Liver (tissue), 3 donors: ENCODE data around the gene HIC2.
"Not testable (repeated sequence)": the region's sequence is repeated elsewhere in the genome, so short reads cannot be mapped to it uniquely, and the experiment has no call there.

Source experiments
- EGR1 ChIP-seq, 2 donors: IDR thresholded peaks; 2 replicates each; pipeline ENCODE4 v1.6.1; 2016 to 2018; ENCODE audit warnings: antibody characterized with exemption in 2 of 2, low read depth in 2 of 2
- GABPA ChIP-seq, 2 donors: IDR thresholded peaks in 1 of 2; conservative IDR thresholded peaks in 1 of 2; 2 replicates each; pipeline ENCODE4 v1.6.1; 2016; ENCODE audit warnings: antibody characterized with exemption in 2 of 2, mild to moderate bottlenecking in 1 of 2, moderate library complexity in 1 of 2
- HNF4A ChIP-seq, 2 donors: conservative IDR thresholded peaks; 2 replicates each; pipeline ENCODE4 v1.6.1; 2016; ENCODE audit warnings: antibody characterized with exemption in 2 of 2, mild to moderate bottlenecking in 2 of 2
- SP1 ChIP-seq: IDR thresholded peaks from 2 replicates; pipeline ENCODE4 v1.6.1; 2018; ENCODE audit warnings: antibody characterized with exemption, mild to moderate bottlenecking
- TAF1 ChIP-seq: conservative IDR thresholded peaks from 2 replicates; pipeline ENCODE4 v1.6.1; 2016; ENCODE audit warnings: antibody characterized with exemption, mild to moderate bottlenecking
- YY1 ChIP-seq: IDR thresholded peaks from 2 replicates; pipeline ENCODE4 v1.6.1; 2016; ENCODE audit warnings: antibody characterized with exemption, mild to moderate bottlenecking
- TF ChIP-seq, protein P1 (sequence below): IDR thresholded peaks from 2 replicates; pipeline ENCODE4 v1.6.1; 2016; ENCODE audit warnings: antibody characterized with exemption
- TF ChIP-seq, protein P2 (sequence below): fragments of 150-350 bp; IDR thresholded peaks from 2 replicates; pipeline ENCODE4 v1.5.1; 2017; ENCODE audit warnings: improper control_type of control experiment, low read depth, low read length; ENCODE audit not compliant: missing input control
- donor health status: healthy.
- donor health status: healthy.

DNA sequence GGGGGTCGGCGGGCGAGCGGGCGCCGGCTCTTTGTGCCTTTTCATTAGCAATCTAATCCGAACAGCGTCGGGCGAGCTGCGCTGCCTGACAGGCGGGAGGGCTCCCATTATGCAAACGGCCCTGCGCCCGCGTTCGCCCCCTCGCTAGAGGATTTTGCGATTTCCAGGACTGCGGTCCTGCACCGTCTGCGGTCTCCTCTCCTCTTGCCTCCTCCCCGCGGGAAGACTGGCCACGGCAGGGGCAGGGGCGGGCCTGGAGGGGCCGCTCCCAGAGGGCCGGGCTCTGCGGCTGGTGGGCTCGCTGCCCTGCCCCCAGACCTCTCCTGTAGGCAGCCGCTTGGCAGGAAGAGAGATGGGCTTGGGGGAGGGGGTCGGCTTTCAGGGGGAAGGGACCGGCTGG, 682 bp downstream of the HIC2 start:
- TF ChIP-seq, protein P1, sequence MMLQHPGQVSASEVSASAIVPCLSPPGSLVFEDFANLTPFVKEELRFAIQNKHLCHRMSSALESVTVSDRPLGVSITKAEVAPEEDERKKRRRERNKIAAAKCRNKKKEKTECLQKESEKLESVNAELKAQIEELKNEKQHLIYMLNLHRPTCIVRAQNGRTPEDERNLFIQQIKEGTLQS, result not testable (repeated sequence)
- TF ChIP-seq, protein P2, sequence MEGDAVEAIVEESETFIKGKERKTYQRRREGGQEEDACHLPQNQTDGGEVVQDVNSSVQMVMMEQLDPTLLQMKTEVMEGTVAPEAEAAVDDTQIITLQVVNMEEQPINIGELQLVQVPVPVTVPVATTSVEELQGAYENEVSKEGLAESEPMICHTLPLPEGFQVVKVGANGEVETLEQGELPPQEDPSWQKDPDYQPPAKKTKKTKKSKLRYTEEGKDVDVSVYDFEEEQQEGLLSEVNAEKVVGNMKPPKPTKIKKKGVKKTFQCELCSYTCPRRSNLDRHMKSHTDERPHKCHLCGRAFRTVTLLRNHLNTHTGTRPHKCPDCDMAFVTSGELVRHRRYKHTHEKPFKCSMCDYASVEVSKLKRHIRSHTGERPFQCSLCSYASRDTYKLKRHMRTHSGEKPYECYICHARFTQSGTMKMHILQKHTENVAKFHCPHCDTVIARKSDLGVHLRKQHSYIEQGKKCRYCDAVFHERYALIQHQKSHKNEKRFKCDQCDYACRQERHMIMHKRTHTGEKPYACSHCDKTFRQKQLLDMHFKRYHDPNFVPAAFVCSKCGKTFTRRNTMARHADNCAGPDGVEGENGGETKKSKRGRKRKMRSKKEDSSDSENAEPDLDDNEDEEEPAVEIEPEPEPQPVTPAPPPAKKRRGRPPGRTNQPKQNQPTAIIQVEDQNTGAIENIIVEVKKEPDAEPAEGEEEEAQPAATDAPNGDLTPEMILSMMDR, result not testable (repeated sequence)
- not testable (repeated sequence) for TF ChIP-seq TAF1; SP1; EGR1 (IDR thresholded peaks at IDR 0.05; ENCODE audit: low read depth in 2 of 2); YY1; HNF4A (conservative IDR thresholded peaks at IDR 0.05); GABPA (IDR thresholded peaks at IDR 0.05 in 1 of 2, conservative IDR thresholded peaks at IDR 0.05 in 1 of 2)
